ENCODE results near the gene INO80E. TPM values are rescaled to one million over a fixed set of nuclear protein-coding genes. Genes with fewer than 3 reads are reported as not detected.

Gene INO80E
- total and polyA plus RNA-seq, 2 experiments from 2014 or later: 14.0 to 61.2 TPM

DNA sequence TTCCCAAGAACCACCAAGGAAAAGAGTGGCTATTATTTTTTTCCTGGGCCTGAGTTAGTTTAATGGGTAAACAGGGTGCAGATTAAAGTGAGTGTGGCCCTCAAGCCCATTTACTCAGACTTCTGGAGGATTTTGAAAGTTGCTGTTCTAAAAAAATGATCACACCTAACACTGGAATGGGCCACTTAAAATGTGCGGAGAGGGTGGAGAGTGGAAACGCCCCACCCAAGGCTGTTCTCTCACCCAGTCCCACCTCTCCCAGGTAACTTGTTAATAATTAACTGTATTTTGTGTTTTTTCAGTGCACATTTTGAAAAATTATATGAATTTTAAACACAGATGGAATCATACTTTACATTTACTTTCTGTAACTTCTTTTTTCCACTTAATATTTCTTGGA lies 6.0 kb upstream of the INO80E start:
- WGBS (ENCODE audit: low lambda C conversion rate, missing lambda C conversion rate): 73% methylated on average over 2 of the region's 2 CpGs
- no peaks in the 10 kb centered on the region for H3K9me2 ChIP-seq (replicated peaks; ENCODE audit: insufficient read depth)
- no peak overlapping the region for H2AFZ ChIP-seq
- no peak overlapping the region for H3K27ac ChIP-seq
- no peak overlapping the region for H3K4me3 ChIP-seq
- H3K9me3 ChIP-seq (ENCODE audit: low read depth): no peaks in the 10 kb centered on the region
- peaks cover 9% of the 10 kb centered on the region for H3K4me1 ChIP-seq (ENCODE audit: insufficient read depth)
- no peaks in the 10 kb centered on the region for H3K36me3 ChIP-seq (replicated peaks; ENCODE audit: insufficient read depth, low read depth)
- H3K4me2 ChIP-seq: no peak overlapping the region
- H3K79me2 ChIP-seq: no peaks in the 10 kb centered on the region
- no peaks in the 10 kb centered on the region for H4K20me1 ChIP-seq (ENCODE audit: insufficient read depth, poor library complexity, severe bottlenecking)
- TF ChIP-seq EZH2phosphoT487 (IDR thresholded peaks at IDR 0.05; ENCODE audit: low read depth, severe bottlenecking, unreplicated experiment) (no peak), EZH2 (IDR thresholded peaks at IDR 0.05; ENCODE audit: borderline replicate concordance) (no peak)
- TF ChIP-seq, protein P1, sequence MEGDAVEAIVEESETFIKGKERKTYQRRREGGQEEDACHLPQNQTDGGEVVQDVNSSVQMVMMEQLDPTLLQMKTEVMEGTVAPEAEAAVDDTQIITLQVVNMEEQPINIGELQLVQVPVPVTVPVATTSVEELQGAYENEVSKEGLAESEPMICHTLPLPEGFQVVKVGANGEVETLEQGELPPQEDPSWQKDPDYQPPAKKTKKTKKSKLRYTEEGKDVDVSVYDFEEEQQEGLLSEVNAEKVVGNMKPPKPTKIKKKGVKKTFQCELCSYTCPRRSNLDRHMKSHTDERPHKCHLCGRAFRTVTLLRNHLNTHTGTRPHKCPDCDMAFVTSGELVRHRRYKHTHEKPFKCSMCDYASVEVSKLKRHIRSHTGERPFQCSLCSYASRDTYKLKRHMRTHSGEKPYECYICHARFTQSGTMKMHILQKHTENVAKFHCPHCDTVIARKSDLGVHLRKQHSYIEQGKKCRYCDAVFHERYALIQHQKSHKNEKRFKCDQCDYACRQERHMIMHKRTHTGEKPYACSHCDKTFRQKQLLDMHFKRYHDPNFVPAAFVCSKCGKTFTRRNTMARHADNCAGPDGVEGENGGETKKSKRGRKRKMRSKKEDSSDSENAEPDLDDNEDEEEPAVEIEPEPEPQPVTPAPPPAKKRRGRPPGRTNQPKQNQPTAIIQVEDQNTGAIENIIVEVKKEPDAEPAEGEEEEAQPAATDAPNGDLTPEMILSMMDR (IDR thresholded peaks at IDR 0.05; ENCODE audit: poor library complexity): no peak
- no peaks in the 10 kb centered on the region for H3K27me3 ChIP-seq
- DNase-seq (ENCODE audit: low spot score): no peak

DNA sequence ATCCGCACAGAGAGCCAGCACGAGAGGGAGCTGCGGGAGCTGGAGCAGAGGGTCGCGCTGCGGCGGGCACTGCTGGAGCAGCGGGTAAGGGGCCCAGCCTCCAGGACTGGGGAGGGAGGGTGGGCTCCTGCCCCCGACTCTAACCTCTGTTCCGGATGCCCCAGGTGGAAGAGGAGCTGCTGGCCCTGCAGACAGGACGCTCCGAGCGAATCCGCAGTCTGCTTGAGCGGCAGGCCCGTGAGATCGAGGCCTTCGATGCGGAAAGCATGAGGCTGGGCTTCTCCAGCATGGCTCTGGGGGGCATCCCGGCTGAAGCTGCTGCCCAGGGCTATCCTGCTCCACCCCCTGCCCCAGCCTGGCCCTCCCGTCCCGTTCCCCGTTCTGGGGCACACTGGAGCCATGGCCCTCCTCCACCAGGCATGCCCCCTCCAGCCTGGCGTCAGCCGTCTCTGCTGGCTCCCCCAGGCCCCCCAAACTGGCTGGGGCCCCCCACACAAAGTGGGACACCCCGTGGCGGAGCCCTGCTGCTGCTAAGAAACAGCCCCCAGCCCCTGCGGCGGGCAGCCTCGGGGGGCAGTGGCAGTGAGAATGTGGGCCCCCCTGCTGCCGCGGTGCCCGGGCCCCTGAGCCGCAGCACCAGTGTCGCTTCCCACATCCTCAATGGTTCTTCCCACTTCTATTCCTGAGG lies 5.0 kb upstream of the INO80E start:
- no peaks in the 10 kb centered on the region for H3K9me3 ChIP-seq (ENCODE audit: low read depth)
- WGBS (ENCODE audit: low lambda C conversion rate, missing lambda C conversion rate): 95% methylated on average over 25 of the region's 35 CpGs
- H3K36me3 ChIP-seq (replicated peaks; ENCODE audit: insufficient read depth, low read depth): no peaks in the 10 kb centered on the region
- no peaks in the 10 kb centered on the region for H3K9me2 ChIP-seq (replicated peaks; ENCODE audit: insufficient read depth)
- H3K4me1 ChIP-seq (ENCODE audit: insufficient read depth): peaks cover 9% of the 10 kb centered on the region
- DNase-seq (ENCODE audit: low spot score): no peak
- no peak for TF ChIP-seq EZH2phosphoT487 (IDR thresholded peaks at IDR 0.05; ENCODE audit: low read depth, severe bottlenecking, unreplicated experiment)
- TF ChIP-seq EZH2 (IDR thresholded peaks at IDR 0.05; ENCODE audit: borderline replicate concordance): no peak
- TF ChIP-seq, protein P1 (IDR thresholded peaks at IDR 0.05; ENCODE audit: poor library complexity): no peak
- no peaks in the 10 kb centered on the region for H3K79me2 ChIP-seq
- H3K4me2 ChIP-seq: no peak overlapping the region
- H4K20me1 ChIP-seq (ENCODE audit: insufficient read depth, poor library complexity, severe bottlenecking): no peaks in the 10 kb centered on the region
- no peak overlapping the region for H3K4me3 ChIP-seq
- no peaks in the 10 kb centered on the region for H3K27me3 ChIP-seq
- no peak overlapping the region for H3K27ac ChIP-seq
- no peak overlapping the region for H2AFZ ChIP-seq

DNA sequence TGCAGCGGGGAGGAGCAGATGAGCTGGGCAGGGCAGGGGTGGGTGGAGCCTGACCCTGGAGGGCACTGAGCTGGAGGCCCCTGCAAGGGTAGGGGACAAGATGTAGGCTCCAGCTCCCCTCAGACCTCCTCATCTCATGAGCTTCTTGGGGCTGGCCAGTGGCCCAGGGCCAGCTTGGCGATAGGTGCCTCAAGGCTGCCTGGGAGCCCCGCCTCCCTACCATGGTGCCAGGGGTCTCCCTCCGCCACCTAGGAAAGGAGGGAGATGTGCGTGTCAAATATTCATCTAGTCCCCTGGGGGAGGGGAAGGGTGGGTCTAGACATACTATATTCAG lies 4.5 kb upstream of the INO80E start:
- no peaks in the 10 kb centered on the region for H3K36me3 ChIP-seq (replicated peaks; ENCODE audit: insufficient read depth, low read depth)
- H3K4me1 ChIP-seq (ENCODE audit: insufficient read depth): peaks cover 9% of the 10 kb centered on the region
- no peaks in the 10 kb centered on the region for H3K79me2 ChIP-seq
- H3K27me3 ChIP-seq: no peaks in the 10 kb centered on the region
- WGBS (ENCODE audit: low lambda C conversion rate, missing lambda C conversion rate): 89% methylated on average over 5 of the region's 5 CpGs
- H3K9me2 ChIP-seq (replicated peaks; ENCODE audit: insufficient read depth): no peaks in the 10 kb centered on the region
- H3K4me2 ChIP-seq: no peak overlapping the region
- no peak overlapping the region for H2AFZ ChIP-seq
- H3K4me3 ChIP-seq: no peak overlapping the region
- no peak for TF ChIP-seq EZH2 (IDR thresholded peaks at IDR 0.05; ENCODE audit: borderline replicate concordance)
- TF ChIP-seq EZH2phosphoT487 (IDR thresholded peaks at IDR 0.05; ENCODE audit: low read depth, severe bottlenecking, unreplicated experiment): no peak
- TF ChIP-seq, protein P1 (IDR thresholded peaks at IDR 0.05; ENCODE audit: poor library complexity): no peak
- DNase-seq (ENCODE audit: low spot score): no peak
- H3K9me3 ChIP-seq (ENCODE audit: low read depth): no peaks in the 10 kb centered on the region
- H3K27ac ChIP-seq: no peak overlapping the region
- no peaks in the 10 kb centered on the region for H4K20me1 ChIP-seq (ENCODE audit: insufficient read depth, poor library complexity, severe bottlenecking)

All from hepatocyte (in vitro differentiated cells).